GM13977 (cell line): ENCODE results near the gene KEAP1.
"Not testable (repeated sequence)": the region's sequence is repeated elsewhere in the genome, so short reads cannot be mapped to it uniquely, and the experiment has no call there.

Experiments used
- DNase-seq: peaks from one replicate; pipeline ENCODE4 v3.0.0; 2012; ENCODE audit warnings: low spot score
- CTCF ChIP-seq: IDR thresholded peaks from 2 replicates; pipeline ENCODE4 v1.5.1; 2012; ENCODE audit warnings: mild to moderate bottlenecking, control low read depth; ENCODE audit not compliant: insufficient read depth; ENCODE audit errors: extremely low read depth, missing control alignments
- in situ Hi-C: fragments of 300-500 bp; cut with MboI; formaldehyde crosslinking; loops from one replicate; pipeline ENCODE4 v1.12.0; 2022; ENCODE audit warnings: low sequenced_read_pairs, low pct_unique_long_range_greater_than_20kb, mixed read lengths, inconsistent platforms; ENCODE audit not compliant: unreplicated experiment

Gene KEAP1

GRCh38 chr19:10503002-10503789 is at the start of gene KEAP1:
KEAP1 (minus strand) TSS chr19:10503356; CDS start chr19:10500033, 3,323 bp downstream.
- in situ Hi-C loops, result no loop called here
- no peak for DNase-seq
- no peak for TF ChIP-seq CTCF

- in situ Hi-C loops, result no loop called here
- peak; percentile 46 for DNase-seq
- TF ChIP-seq CTCF, result no peak
These were observed 49.4 kb upstream of the KEAP1 start for GRCh38 chr19:10552510-10553053.

- peak; percentile 30 for DNase-seq
- TF ChIP-seq CTCF, result peak; percentile 22
These were observed 48.6 kb upstream of the KEAP1 start for GRCh38 chr19:10551698-10552301.

GRCh38 chr19:10551006-10551405 is 47.9 kb upstream of the KEAP1 start:
- in situ Hi-C loops, DNase-seq: not testable (repeated sequence)

More at GRCh38 chr19:10551698-10552301, 48.6 kb upstream of the KEAP1 start:
- in situ Hi-C loops, result no loop called here

GRCh38 chr19:10550336-10550735 is 47.2 kb upstream of the KEAP1 start:
- DNase-seq, result peak; percentile 52
- in situ Hi-C loops, result no loop called here
- no peak for TF ChIP-seq CTCF

GRCh38 chr19:10549733-10550132 is 46.6 kb upstream of the KEAP1 start:
- no peak for TF ChIP-seq CTCF
- in situ Hi-C loops, result no loop called here
- DNase-seq, result no peak

GRCh38 chr19:10548746-10549276 is 45.7 kb upstream of the KEAP1 start:
- TF ChIP-seq CTCF, result no peak
- in situ Hi-C loops, result no loop called here
- DNase-seq, result peak; percentile 3
